MM.1S (cell line): ENCODE results near the gene UFD1.

ENCODE experiments used
- DNase-seq: peaks from one replicate; pipeline ENCODE4 v3.0.0-alpha.2; 2015
- H2AFZ ChIP-seq: fragments of 300-600 bp; sonication (generic); 2 replicates; pipeline ENCODE4 v1.6.0; 2016; ENCODE audit warnings: antibody characterized with exemption, low read length
- H3F3A ChIP-seq: fragments of 300-600 bp; sonication (generic); 2 replicates; pipeline ENCODE4 v1.6.1; 2016; ENCODE audit warnings: mild to moderate bottlenecking, antibody characterized with exemption, low read length, moderate library complexity, mixed read lengths; ENCODE audit not compliant: insufficient read depth
- H3K27ac ChIP-seq: fragments of 300-600 bp; sonication (generic); 2 replicates; pipeline ENCODE4 v1.5.1; 2016; ENCODE audit warnings: mild to moderate bottlenecking, low read length
- H3K27me3 ChIP-seq: fragments of 300-600 bp; sonication (generic); replicated peaks from 2 replicates; pipeline ENCODE4 v1.6.0; 2016; ENCODE audit warnings: low read length; ENCODE audit not compliant: insufficient read depth
- H3K36me3 ChIP-seq: fragments of 300-600 bp; sonication (generic); replicated peaks from 2 replicates; pipeline ENCODE4 v1.6.1; 2016; ENCODE audit warnings: mild to moderate bottlenecking, low read length, mixed read lengths; ENCODE audit not compliant: insufficient read depth
- H3K4me1 ChIP-seq: fragments of 300-600 bp; sonication (generic); 2 replicates; pipeline ENCODE4 v1.6.1; 2016; ENCODE audit warnings: low read length, mixed read lengths
- H3K4me2 ChIP-seq: fragments of 300-600 bp; sonication (generic); 2 replicates; pipeline ENCODE4 v1.6.0; 2016; ENCODE audit warnings: low read depth, low read length
- H3K4me3 ChIP-seq: fragments of 300-600 bp; sonication (generic); 2 replicates; pipeline ENCODE4 v1.5.1; 2016; ENCODE audit warnings: low read length, mixed read lengths
- H3K79me2 ChIP-seq: fragments of 300-600 bp; sonication (generic); 2 replicates; pipeline ENCODE4 v1.6.1; 2016; ENCODE audit warnings: mixed run types, low read length, mixed read lengths
- H3K9ac ChIP-seq: fragments of 300-600 bp; sonication (generic); 2 replicates; pipeline ENCODE4 v1.6.1; 2016; ENCODE audit warnings: low read length, mixed read lengths
- H3K9me2 ChIP-seq: fragments of 300-600 bp; sonication (generic); replicated peaks from 2 replicates; pipeline ENCODE4 v1.6.1; 2016; ENCODE audit warnings: mild to moderate bottlenecking, low read length, mixed read lengths; ENCODE audit not compliant: insufficient read depth
- H3K9me3 ChIP-seq: fragments of 300-600 bp; sonication (generic); replicated peaks from 2 replicates; pipeline ENCODE4 v1.6.1; 2016; ENCODE audit warnings: mild to moderate bottlenecking, low read length, mixed read lengths; ENCODE audit not compliant: insufficient read depth
- H4K20me1 ChIP-seq: fragments of 300-600 bp; sonication (generic); 2 replicates; pipeline ENCODE4 v1.6.1; 2016; ENCODE audit warnings: mild to moderate bottlenecking, low read length, moderate library complexity, mixed read lengths; ENCODE audit not compliant: insufficient read depth
- CTCF ChIP-seq: fragments of 300-600 bp; sonication (generic); IDR thresholded peaks from 2 replicates; pipeline ENCODE4 v1.5.1; 2016; ENCODE audit warnings: antibody characterized with exemption, low read length, mixed read lengths
- EZH2 ChIP-seq: fragments of 300-600 bp; sonication (generic); optimal IDR thresholded peaks from 2 replicates; pipeline ENCODE3; 2017; ENCODE audit warnings: low read depth, mild to moderate bottlenecking, antibody characterized with exemption, low read length, mixed read lengths
- EZH2phosphoT487 ChIP-seq: fragments of 300-600 bp; sonication (generic); IDR thresholded peaks from 2 replicates; pipeline ENCODE4 v1.6.1; 2018; ENCODE audit warnings: antibody characterized with exemption, low read length

Gene UFD1

GRCh38 chr22:19402642-19403191 is 76.3 kb downstream of the UFD1 start:
- no peak for DNase-seq
- Histone ChIP-seq H3K9ac (no peak overlapping the region), H3K9me2 (no peaks in the 10 kb centered on the region)

GRCh38 chr22:19401483-19401882 is 77.5 kb downstream of the UFD1 start:
- DNase-seq = no peak
- no peaks in the 10 kb centered on the region for H3K9me2 ChIP-seq
- no peak overlapping the region for H2AFZ ChIP-seq
- H3K27ac ChIP-seq = no peak overlapping the region
- no peaks in the 10 kb centered on the region for H3K9me3 ChIP-seq
- H3K79me2 ChIP-seq = peaks cover 30% of the 10 kb centered on the region
- H3K4me3 ChIP-seq = no peak overlapping the region
- no peak overlapping the region for H3K9ac ChIP-seq
- peaks cover 5% of the 10 kb centered on the region for H3K36me3 ChIP-seq
- no peak for TF ChIP-seq EZH2
- TF ChIP-seq EZH2phosphoT487 = no peak
- TF ChIP-seq CTCF = no peak
- H3K27me3 ChIP-seq = no peaks in the 10 kb centered on the region
- no peaks in the 10 kb centered on the region for H3F3A ChIP-seq
- H3K4me1 ChIP-seq = no peaks in the 10 kb centered on the region
- H4K20me1 ChIP-seq = no peaks in the 10 kb centered on the region
- no peak overlapping the region for H3K4me2 ChIP-seq

More at GRCh38 chr22:19402642-19403191, 76.3 kb downstream of the UFD1 start:
- H3K4me3 ChIP-seq = no peak overlapping the region
- H3K79me2 ChIP-seq = peaks cover 37% of the 10 kb centered on the region
- no peaks in the 10 kb centered on the region for H3F3A ChIP-seq
- H3K4me2 ChIP-seq = no peak overlapping the region
- TF ChIP-seq EZH2 (no peak), CTCF (no peak), EZH2phosphoT487 (no peak)
- H3K9me3 ChIP-seq = no peaks in the 10 kb centered on the region
- no peaks in the 10 kb centered on the region for H3K27me3 ChIP-seq
- H4K20me1 ChIP-seq = no peaks in the 10 kb centered on the region
- H2AFZ ChIP-seq = no peak overlapping the region
- H3K36me3 ChIP-seq = peaks cover 5% of the 10 kb centered on the region
- no peak overlapping the region for H3K27ac ChIP-seq
- H3K4me1 ChIP-seq = no peaks in the 10 kb centered on the region

- Histone ChIP-seq H3K27ac (no peak overlapping the region), H3K4me1 (no peaks in the 10 kb centered on the region), H3K27me3 (no peaks in the 10 kb centered on the region), H3K4me2 (no peak overlapping the region), H4K20me1 (no peaks in the 10 kb centered on the region), H3K36me3 (peaks cover 5% of the 10 kb centered on the region), H3K9me3 (no peaks in the 10 kb centered on the region), H3F3A (no peaks in the 10 kb centered on the region), H3K9me2 (no peaks in the 10 kb centered on the region), H2AFZ (no peak overlapping the region), H3K9ac (no peak overlapping the region), H3K79me2 (peaks cover 25% of the 10 kb centered on the region), H3K4me3 (no peak overlapping the region)
- no peak for DNase-seq
- TF ChIP-seq EZH2 = no peak
- no peak for TF ChIP-seq CTCF
- TF ChIP-seq EZH2phosphoT487 = no peak
Observed at GRCh38 chr22:19400881-19401280, 78.1 kb downstream of the UFD1 start.
